HG03196 (cell line): ENCODE data around the gene CD40.

Source experiments
- ATAC-seq: cut with Tn5 transposase; IDR thresholded peaks from one replicate; pipeline ENCODE4 v1.9.1; 2021; ENCODE audit not compliant: unreplicated experiment

Gene CD40

GRCh38 chr20:46121184-46121930 lies 3.2 kb downstream of the CD40 start:
- ATAC-seq, result no peak

- ATAC-seq, result no peak
Observed at GRCh38 chr20:46122071-46122470, 4.0 kb downstream of the CD40 start.

GRCh38 chr20:46122516-46123481 lies 4.7 kb downstream of the CD40 start:
- no peak for ATAC-seq

GRCh38 chr20:46123482-46124245 lies 5.5 kb downstream of the CD40 start:
- ATAC-seq, result no peak

- no peak for ATAC-seq
Observed at GRCh38 chr20:46126440-46127056, 8.4 kb downstream of the CD40 start.

- no peak for ATAC-seq
Observed at GRCh38 chr20:46127396-46128010, 9.4 kb downstream of the CD40 start.

GRCh38 chr20:46128310-46129151 lies 10.4 kb downstream of the CD40 start:
- ATAC-seq, result no peak

- ATAC-seq, result no peak
Observed at GRCh38 chr20:46129955-46130481, 11.9 kb downstream of the CD40 start.

GRCh38 chr20:46130534-46130933 lies 12.4 kb downstream of the CD40 start:
- ATAC-seq, result no peak

- no peak for ATAC-seq
Observed at GRCh38 chr20:46131396-46131795, 13.3 kb downstream of the CD40 start.

- ATAC-seq, result peak; percentile 45
Observed at GRCh38 chr20:46132705-46133120, 14.6 kb downstream of the CD40 start.

- ATAC-seq, result no peak
Observed at GRCh38 chr20:46133886-46134654, 16.0 kb downstream of the CD40 start.

GRCh38 chr20:46134716-46135115 lies 16.6 kb downstream of the CD40 start:
- ATAC-seq, result no peak

GRCh38 chr20:46135856-46136633 lies 17.9 kb downstream of the CD40 start:
- no peak for ATAC-seq

GRCh38 chr20:46137816-46138215 lies 19.7 kb downstream of the CD40 start:
- ATAC-seq, result no peak

- ATAC-seq, result no peak
Observed at GRCh38 chr20:46139266-46139889, 21.3 kb downstream of the CD40 start.

GRCh38 chr20:46139908-46140482 lies 21.9 kb downstream of the CD40 start:
- no peak for ATAC-seq
